Chondrocyte (in vitro differentiated cells): ENCODE measurements around the gene SGPP2. TPM values are rescaled to one million over a fixed set of nuclear protein-coding genes. Genes with fewer than 3 reads are reported as not detected.

Experiments
- DNase-seq: peaks from one replicate; pipeline ENCODE4 v3.0.0; 2021; ENCODE audit warnings: mixed read lengths, low spot score
- H3K27ac Mint-ChIP-seq: one replicate; pipeline ENCODE4 v1.8.0; 2021; ENCODE audit warnings: mild to moderate bottlenecking, moderate library complexity, mixed read lengths; ENCODE audit not compliant: unreplicated experiment
- H3K27me3 Mint-ChIP-seq: 2 replicates; pipeline ENCODE4 v1.8.0; 2021; ENCODE audit warnings: low read depth, mixed read lengths
- H3K36me3 Mint-ChIP-seq: 2 replicates; pipeline ENCODE4 v1.8.0; 2021; ENCODE audit warnings: low read depth, mixed read lengths
- H3K4me1 Mint-ChIP-seq: 2 replicates; pipeline ENCODE4 v1.8.0; 2021; ENCODE audit warnings: low read depth, mild to moderate bottlenecking, mixed read lengths
- H3K4me3 Mint-ChIP-seq: one replicate; pipeline ENCODE4 v1.8.0; 2021; ENCODE audit warnings: mild to moderate bottlenecking, moderate library complexity, mixed read lengths; ENCODE audit not compliant: unreplicated experiment
- H3K9me3 Mint-ChIP-seq: 2 replicates; pipeline ENCODE4 v1.8.0; 2021; ENCODE audit warnings: low read depth, mixed read lengths
- CTCF ChIP-seq: fragments of 200-600 bp; sonication (generic); IDR thresholded peaks from 2 replicates; pipeline ENCODE4 v1.5.0; 2021; ENCODE audit warnings: antibody characterized with exemption, mild to moderate bottlenecking, moderate library complexity
- total RNA-seq: library from RNA; stranded (reverse); gene quantifications from 3 replicates; pipeline ENCODE4 v1.2.1, GENCODE V29; 2021

The SGPP2 gene
- total RNA-seq, 1 donor from 2014 or later, result not detected

DNA sequence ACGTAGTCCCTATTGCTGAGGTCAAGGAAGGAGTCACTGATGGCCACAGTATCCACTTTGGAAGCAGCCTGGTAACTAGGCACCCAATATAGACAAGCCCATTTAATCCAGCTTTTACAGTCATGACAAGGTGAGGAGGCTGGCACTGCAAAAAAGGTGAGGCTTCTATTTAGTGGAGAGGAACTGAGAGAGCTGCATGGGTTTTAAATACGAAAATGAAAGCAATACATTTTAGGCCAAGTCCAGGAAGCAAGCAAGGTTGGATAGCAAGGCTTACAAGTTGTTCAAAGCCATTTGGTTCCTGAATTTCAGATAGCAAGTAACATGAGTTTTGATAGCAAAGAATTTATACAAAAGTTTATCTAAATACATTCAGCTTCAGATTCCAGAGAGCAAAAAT lies 80.4 kb downstream of the SGPP2 start:
- H3K4me1 Mint-ChIP-seq, result no peaks in the 10 kb centered on the region
- peaks cover 24% of the 10 kb centered on the region for H3K27me3 Mint-ChIP-seq
- H3K36me3 Mint-ChIP-seq, result no peaks in the 10 kb centered on the region
- no peaks in the 10 kb centered on the region for H3K9me3 Mint-ChIP-seq
- TF ChIP-seq CTCF, result no peak
- H3K4me3 Mint-ChIP-seq, result no peak overlapping the region
- H3K27ac Mint-ChIP-seq, result no peak overlapping the region
- DNase-seq, result no peak

DNA sequence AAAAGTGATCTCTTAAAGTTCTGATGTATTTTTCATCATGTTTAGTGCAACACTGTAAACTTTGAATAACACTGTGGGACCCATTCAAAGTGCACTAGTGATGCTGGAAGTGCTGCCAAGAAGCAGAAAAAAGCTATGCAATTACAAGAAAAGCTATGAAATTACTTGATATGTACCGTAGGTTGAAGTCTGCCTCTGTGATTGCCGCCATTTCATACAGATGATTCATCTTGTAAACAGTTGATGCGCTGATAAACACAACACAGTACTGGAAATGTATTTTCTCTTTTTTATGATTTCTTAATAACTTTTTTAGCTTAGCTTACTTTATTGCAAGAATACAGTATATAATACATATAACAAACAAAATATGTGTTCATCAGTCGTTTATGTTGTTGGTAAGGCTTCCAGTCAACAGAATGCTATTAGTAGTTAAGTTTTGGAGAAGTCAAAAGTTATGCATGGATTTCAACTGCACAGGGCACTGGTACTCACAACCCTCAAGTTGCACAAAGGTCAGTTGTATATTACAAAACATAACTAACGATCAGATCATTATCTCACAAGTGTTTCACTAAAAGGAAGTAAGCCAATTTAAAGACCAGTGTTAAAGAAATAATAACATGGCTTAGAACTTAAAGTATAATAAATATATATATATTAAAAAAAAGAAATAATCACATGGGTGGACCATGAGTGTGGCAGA lies 82.0 kb downstream of the SGPP2 start:
- Mint-ChIP-seq H3K4me1 (no peaks in the 10 kb centered on the region), H3K9me3 (no peaks in the 10 kb centered on the region), H3K27ac (no peak overlapping the region), H3K36me3 (no peaks in the 10 kb centered on the region), H3K4me3 (no peak overlapping the region), H3K27me3 (peaks cover 21% of the 10 kb centered on the region)
- TF ChIP-seq CTCF, result no peak
- DNase-seq, result no peak

- Mint-ChIP-seq H3K4me3 (no peak overlapping the region), H3K27ac (no peak overlapping the region), H3K36me3 (no peaks in the 10 kb centered on the region), H3K27me3 (peaks cover 9% of the 10 kb centered on the region), H3K4me1 (peaks cover 16% of the 10 kb centered on the region), H3K9me3 (peaks cover 4% of the 10 kb centered on the region)
- TF ChIP-seq CTCF, result no peak
- no peak for DNase-seq
Measured at GRCh38 chr2:222514901-222515300, 90.6 kb downstream of the SGPP2 start.

- Mint-ChIP-seq H3K4me1 (peaks cover 16% of the 10 kb centered on the region), H3K9me3 (no peaks in the 10 kb centered on the region), H3K36me3 (no peaks in the 10 kb centered on the region), H3K4me3 (no peak overlapping the region), H3K27ac (no peak overlapping the region), H3K27me3 (peaks cover 7% of the 10 kb centered on the region)
- no peak for DNase-seq
- TF ChIP-seq CTCF, result no peak
Measured at GRCh38 chr2:222518570-222519381, 94.4 kb downstream of the SGPP2 start.

DNA sequence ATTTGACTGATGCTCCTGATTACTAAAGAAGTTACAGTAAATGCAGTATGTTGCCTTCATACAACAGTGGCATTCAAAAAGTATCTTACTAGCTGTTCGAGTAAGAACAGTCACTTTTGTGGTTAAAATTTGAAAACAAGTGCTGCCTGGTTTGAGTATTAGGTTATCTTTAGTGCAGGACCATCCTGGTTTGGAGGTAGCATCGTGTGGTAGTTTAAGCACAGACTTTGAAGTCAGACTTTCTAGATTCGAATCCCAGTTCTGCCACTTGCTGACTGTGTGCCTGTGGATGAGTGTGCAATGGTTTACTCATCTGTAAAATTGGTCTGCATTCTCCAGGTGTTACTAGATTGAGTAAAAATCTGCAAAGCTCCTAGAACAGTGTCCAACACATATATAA lies 96.8 kb downstream of the SGPP2 start:
- Mint-ChIP-seq H3K4me1 (peaks cover 16% of the 10 kb centered on the region), H3K27me3 (peaks cover 2% of the 10 kb centered on the region), H3K36me3 (no peaks in the 10 kb centered on the region), H3K9me3 (no peaks in the 10 kb centered on the region), H3K27ac (no peak overlapping the region), H3K4me3 (no peak overlapping the region)
- no peak for TF ChIP-seq CTCF
- no peak for DNase-seq
